ENCODE results near the gene DUSP9. TPM values are rescaled to one million over a fixed set of nuclear protein-coding genes. Genes with fewer than 3 reads are reported as not detected.

Gene DUSP9
- total and polyA plus RNA-seq, 11 donors, result 0.04 to 0.25 TPM; not detected in 9

DNA sequence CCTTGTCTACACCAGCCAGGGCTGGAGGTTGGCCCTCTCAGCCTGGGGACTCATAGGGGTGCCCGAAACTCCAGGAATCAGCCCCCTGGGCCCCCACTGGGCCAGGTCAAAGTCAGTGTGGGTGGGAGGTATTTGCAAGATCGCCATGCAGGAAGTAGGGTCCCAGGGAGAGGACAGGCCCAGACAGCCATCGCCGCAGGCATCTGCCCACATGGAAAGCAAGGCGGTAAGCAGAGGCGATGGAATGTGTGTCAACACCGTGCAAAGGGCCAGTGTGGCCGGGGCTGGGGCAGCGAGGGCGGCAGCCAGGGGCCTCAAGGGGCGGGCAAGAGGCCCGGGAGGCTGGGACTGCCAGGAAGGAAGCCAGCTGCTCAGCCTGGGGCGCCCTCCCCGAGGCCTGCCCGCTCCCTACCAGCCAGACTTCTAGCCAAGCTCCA lies 19.3 kb upstream of the DUSP9 start:
- ATAC-seq, result no peak
- TF ChIP-seq, protein P1, sequence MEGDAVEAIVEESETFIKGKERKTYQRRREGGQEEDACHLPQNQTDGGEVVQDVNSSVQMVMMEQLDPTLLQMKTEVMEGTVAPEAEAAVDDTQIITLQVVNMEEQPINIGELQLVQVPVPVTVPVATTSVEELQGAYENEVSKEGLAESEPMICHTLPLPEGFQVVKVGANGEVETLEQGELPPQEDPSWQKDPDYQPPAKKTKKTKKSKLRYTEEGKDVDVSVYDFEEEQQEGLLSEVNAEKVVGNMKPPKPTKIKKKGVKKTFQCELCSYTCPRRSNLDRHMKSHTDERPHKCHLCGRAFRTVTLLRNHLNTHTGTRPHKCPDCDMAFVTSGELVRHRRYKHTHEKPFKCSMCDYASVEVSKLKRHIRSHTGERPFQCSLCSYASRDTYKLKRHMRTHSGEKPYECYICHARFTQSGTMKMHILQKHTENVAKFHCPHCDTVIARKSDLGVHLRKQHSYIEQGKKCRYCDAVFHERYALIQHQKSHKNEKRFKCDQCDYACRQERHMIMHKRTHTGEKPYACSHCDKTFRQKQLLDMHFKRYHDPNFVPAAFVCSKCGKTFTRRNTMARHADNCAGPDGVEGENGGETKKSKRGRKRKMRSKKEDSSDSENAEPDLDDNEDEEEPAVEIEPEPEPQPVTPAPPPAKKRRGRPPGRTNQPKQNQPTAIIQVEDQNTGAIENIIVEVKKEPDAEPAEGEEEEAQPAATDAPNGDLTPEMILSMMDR (IDR thresholded peaks at IDR 0.05), result no peak
- TF ChIP-seq POLR2A (IDR thresholded peaks at IDR 0.05), result no peak
- H3K4me3 ChIP-seq, result no peak overlapping the region

DNA sequence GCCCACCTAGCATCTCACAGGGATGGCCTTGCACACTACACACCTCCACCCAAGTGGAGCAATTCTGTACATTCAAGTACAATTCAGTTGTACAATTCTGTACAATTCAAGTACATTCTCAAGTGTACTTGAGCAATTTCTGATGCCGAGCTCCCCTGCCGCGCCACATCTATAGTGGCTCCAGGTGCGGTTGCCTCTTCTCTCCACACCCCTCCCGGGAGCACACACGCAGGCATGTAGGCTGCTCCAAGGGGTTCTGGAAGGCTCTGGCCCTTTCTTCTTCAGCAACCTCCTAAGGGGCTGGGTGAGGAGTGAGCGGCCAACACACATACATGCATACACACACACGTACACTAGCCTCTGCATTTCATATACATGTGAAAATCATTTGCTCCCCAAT lies 18.9 kb upstream of the DUSP9 start:
- Histone ChIP-seq H3K27me3 (peaks cover 0 to 15% (median 0%) of the 10 kb centered on the region in 9 donors), H3K4me1 (no peaks in the 10 kb centered on the region), H3K9me3 (peaks cover 0 to 15% (median 0%) of the 10 kb centered on the region in 12 donors), H3K27ac (no peak overlapping the region), H3K4me3 (no peak overlapping the region), H3K36me3 (no peaks in the 10 kb centered on the region)
- DNase-seq (no peak), ATAC-seq (no peak)
- TF ChIP-seq, protein P1 (IDR thresholded peaks at IDR 0.05), result no peak
- no peak for TF ChIP-seq POLR2A (IDR thresholded peaks at IDR 0.05)
- intact Hi-C loops (cut with DNase I), result loop anchor here in 1 of 10 donors (10.0 kb wide), 1 partner anchor 367 kb away; no protein-coding TSS in a partner anchor
- WGBS, 4 donors, result 93 to 98% (median 95%) methylated on average over 8 of the region's 8 CpGs

More for the DNA sequence above, 19.3 kb upstream of the DUSP9 start:
- H3K27me3 ChIP-seq, result peaks cover 0 to 13% (median 0%) of the 10 kb centered on the region in 9 donors
- no peaks in the 10 kb centered on the region for H3K36me3 ChIP-seq
- no peak overlapping the region for H3K27ac ChIP-seq
- WGBS, 4 donors, result 57 to 73% (median 67%) methylated on average over 12 to 15 of the region's 15 CpGs
- no peaks in the 10 kb centered on the region for H3K4me1 ChIP-seq
- peak in 1 of 5 donors; percentile 11 for DNase-seq
- H3K9me3 ChIP-seq, result peaks cover 0 to 15% (median 0%) of the 10 kb centered on the region in 12 donors
- intact Hi-C loops (cut with DNase I), result loop anchor here in 1 of 10 donors (10.0 kb wide), 1 partner anchor 367 kb away; no protein-coding TSS in a partner anchor

DNA sequence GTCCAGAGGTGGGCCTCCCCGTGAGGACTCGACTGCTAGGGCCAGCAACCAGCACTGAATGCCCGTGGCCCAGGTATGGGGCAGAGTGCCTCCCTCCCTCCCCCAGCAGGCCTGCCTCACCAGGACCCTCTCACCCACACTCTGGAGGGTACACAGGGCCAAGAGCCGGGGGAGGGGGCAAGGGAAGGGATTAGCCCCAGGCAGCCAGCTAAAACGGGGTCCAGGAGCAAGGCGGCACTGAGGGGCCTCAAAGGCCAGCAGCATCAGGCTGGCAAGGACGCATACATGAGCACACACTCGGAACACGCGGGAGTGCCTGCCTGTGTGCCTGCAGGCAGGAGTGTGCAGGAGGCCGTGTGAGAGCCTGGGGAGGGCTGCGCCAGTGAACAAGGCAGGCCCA lies 18.3 kb upstream of the DUSP9 start:
- peak in 1 of 5 donors; percentile 15 for DNase-seq

DNA sequence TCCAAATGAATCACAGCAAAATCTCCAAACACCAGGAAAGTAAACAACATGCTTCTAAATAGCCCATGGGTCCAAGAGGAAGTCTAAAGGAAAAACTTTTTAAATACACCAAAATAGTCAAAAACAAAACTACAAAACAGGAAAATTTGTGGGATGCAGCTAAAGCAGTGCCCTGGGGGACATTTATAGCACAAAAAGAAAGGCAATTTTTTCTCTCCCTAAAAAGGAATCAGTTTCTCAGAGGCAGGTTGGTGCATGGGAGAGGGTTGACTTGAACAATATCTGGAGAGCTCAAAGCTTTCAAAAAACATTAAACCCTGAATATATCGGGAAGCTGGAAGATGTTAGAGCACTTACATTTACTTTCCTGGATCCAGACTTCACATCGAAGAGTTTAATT lies 15.7 kb upstream of the DUSP9 start:
- DNase-seq (no peak), ATAC-seq (no peak)
- TF ChIP-seq POLR2A (IDR thresholded peaks at IDR 0.05), result no peak
- TF ChIP-seq, protein P1 (IDR thresholded peaks at IDR 0.05), result no peak
- H3K4me1 ChIP-seq, result peaks cover 0 to 6% (median 0%) of the 10 kb centered on the region in 12 donors
- H3K27ac ChIP-seq, result no peak overlapping the region
- H3K36me3 ChIP-seq, result no peaks in the 10 kb centered on the region
- peaks cover 0 to 11% (median 0%) of the 10 kb centered on the region in 9 donors for H3K27me3 ChIP-seq
- WGBS, 4 donors, result 86 to 100% (median 93%) methylated on average over 2 of the region's 2 CpGs
- peaks cover 0 to 15% (median 0%) of the 10 kb centered on the region in 12 donors for H3K9me3 ChIP-seq
- H3K4me3 ChIP-seq, result no peak overlapping the region
- intact Hi-C loops (cut with DNase I), result loop anchor here in 1 of 10 donors (5.0 kb wide), 1 partner anchor 36 kb away; no protein-coding TSS in a partner anchor

More for the DNA sequence above, 18.3 kb upstream of the DUSP9 start:
- Histone ChIP-seq H3K27me3 (peaks cover 0 to 12% (median 0%) of the 10 kb centered on the region in 9 donors), H3K36me3 (no peaks in the 10 kb centered on the region), H3K4me3 (no peak overlapping the region), H3K4me1 (no peaks in the 10 kb centered on the region), H3K9me3 (peaks cover 0 to 15% (median 0%) of the 10 kb centered on the region in 12 donors), H3K27ac (no peak overlapping the region)
- intact Hi-C loops (cut with DNase I), result loop anchor here in 1 of 10 donors (10.0 kb wide), 1 partner anchor 366 kb away; no protein-coding TSS in a partner anchor
- TF ChIP-seq POLR2A (IDR thresholded peaks at IDR 0.05), result no peak
- TF ChIP-seq, protein P1 (IDR thresholded peaks at IDR 0.05), result no peak
- 85 to 96% (median 91%) methylated on average over 8 to 12 of the region's 12 CpGs for WGBS, 4 donors
- ATAC-seq, result no peak

Measured in heart left ventricle (tissue), 16 donors.